Stimulated activated CD4-positive, alpha-beta T cell treated with anti-CD3 and anti-CD28 coated beads, Interleukin-4, amount 100 ng/mL, for 1 hour (primary cell): Measurements from ENCODE around the gene CDC5L.
A peak's percentile ranks its signal among the peaks of the same experiment; 100 is the strongest.

ENCODE experiments used
- DNase-seq: peaks from one replicate; pipeline ENCODE4 v3.0.0-alpha.2; 2020

CDC5L gene

GRCh38 chr6:44456070-44456965, 68.8 kb downstream of the CDC5L start:
- peak; percentile 38 for DNase-seq

- no peak for DNase-seq
Measured at GRCh38 chr6:44456966-44457292, 69.4 kb downstream of the CDC5L start.

GRCh38 chr6:44457596-44457995, 70.1 kb downstream of the CDC5L start:
- no peak for DNase-seq

GRCh38 chr6:44458551-44458950, 71.0 kb downstream of the CDC5L start:
- no peak for DNase-seq

GRCh38 chr6:44462335-44462734, 74.8 kb downstream of the CDC5L start:
- DNase-seq, result no peak

GRCh38 chr6:44462797-44463727, 75.6 kb downstream of the CDC5L start:
- DNase-seq, result no peak

GRCh38 chr6:44463728-44464450, 76.4 kb downstream of the CDC5L start:
- no peak for DNase-seq

GRCh38 chr6:44464527-44465310, 77.2 kb downstream of the CDC5L start:
- DNase-seq, result no peak

GRCh38 chr6:44466955-44467354, 79.4 kb downstream of the CDC5L start:
- no peak for DNase-seq

GRCh38 chr6:44468835-44469234, 81.3 kb downstream of the CDC5L start:
- no peak for DNase-seq

GRCh38 chr6:44470115-44470464, 82.6 kb downstream of the CDC5L start:
- DNase-seq, result no peak

- no peak for DNase-seq
Measured at GRCh38 chr6:44470746-44471145, 83.2 kb downstream of the CDC5L start.

- DNase-seq, result no peak
Measured at GRCh38 chr6:44471271-44471981, 83.9 kb downstream of the CDC5L start.

- DNase-seq, result no peak
Measured at GRCh38 chr6:44472250-44472945, 84.9 kb downstream of the CDC5L start.

- no peak for DNase-seq
Measured at GRCh38 chr6:44473393-44474189, 86.1 kb downstream of the CDC5L start.

GRCh38 chr6:44474190-44474631, 86.7 kb downstream of the CDC5L start:
- DNase-seq, result no peak

- DNase-seq, result no peak
Measured at GRCh38 chr6:44474643-44475042, 87.1 kb downstream of the CDC5L start.

GRCh38 chr6:44475417-44475778, 87.9 kb downstream of the CDC5L start:
- DNase-seq, result no peak

- peak; percentile 70 for DNase-seq
Measured at GRCh38 chr6:44475779-44476434, 88.4 kb downstream of the CDC5L start.

GRCh38 chr6:44476849-44477248, 89.3 kb downstream of the CDC5L start:
- DNase-seq, result no peak
